NCI-H2081 treated with DMSO at 0.1 percent for 48 hours (cell line): Measurements from ENCODE around the gene ISLR2.
A peak's percentile ranks its signal among the peaks of the same experiment; 100 is the strongest.

Experiments
- DNase-seq: peaks from one replicate; lab custom pipeline; 2025; lab: John Stamatoyannopoulos, UW

Gene ISLR2

GRCh38 chr15:74129586-74130154 is 716 bp upstream of the ISLR2 start:
- DNase-seq = no peak

GRCh38 chr15:74130849-74131627 is 652 bp downstream of the ISLR2 start:
- no peak for DNase-seq

- no peak for DNase-seq
These were observed 1.4 kb downstream of the ISLR2 start for GRCh38 chr15:74131628-74132413.

- DNase-seq = no peak
These were observed 2.6 kb downstream of the ISLR2 start for GRCh38 chr15:74132681-74133651.

DNA sequence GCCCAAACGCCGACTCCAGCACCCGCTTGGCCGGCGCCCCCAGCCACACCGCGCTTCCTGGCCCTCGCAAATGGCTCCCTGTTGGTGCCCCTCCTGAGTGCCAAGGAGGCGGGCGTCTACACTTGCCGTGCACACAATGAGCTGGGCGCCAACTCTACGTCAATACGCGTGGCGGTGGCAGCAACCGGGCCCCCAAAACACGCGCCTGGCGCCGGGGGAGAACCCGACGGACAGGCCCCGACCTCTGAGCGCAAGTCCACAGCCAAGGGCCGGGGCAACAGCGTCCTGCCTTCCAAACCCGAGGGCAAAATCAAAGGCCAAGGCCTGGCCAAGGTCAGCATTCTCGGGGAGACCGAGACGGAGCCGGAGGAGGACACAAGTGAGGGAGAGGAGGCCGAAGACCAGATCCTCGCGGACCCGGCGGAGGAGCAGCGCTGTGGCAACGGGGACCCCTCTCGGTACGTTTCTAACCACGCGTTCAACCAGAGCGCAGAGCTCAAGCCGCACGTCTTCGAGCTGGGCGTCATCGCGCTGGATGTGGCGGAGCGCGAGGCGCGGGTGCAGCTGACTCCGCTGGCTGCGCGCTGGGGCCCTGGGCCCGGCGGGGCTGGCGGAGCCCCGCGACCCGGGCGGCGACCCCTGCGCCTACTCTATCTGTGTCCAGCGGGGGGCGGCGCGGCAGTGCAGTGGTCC is 3.5 kb downstream of the ISLR2 start:
- DNase-seq = no peak

- no peak for DNase-seq
These were observed 4.1 kb downstream of the ISLR2 start for GRCh38 chr15:74134387-74135027.

DNA sequence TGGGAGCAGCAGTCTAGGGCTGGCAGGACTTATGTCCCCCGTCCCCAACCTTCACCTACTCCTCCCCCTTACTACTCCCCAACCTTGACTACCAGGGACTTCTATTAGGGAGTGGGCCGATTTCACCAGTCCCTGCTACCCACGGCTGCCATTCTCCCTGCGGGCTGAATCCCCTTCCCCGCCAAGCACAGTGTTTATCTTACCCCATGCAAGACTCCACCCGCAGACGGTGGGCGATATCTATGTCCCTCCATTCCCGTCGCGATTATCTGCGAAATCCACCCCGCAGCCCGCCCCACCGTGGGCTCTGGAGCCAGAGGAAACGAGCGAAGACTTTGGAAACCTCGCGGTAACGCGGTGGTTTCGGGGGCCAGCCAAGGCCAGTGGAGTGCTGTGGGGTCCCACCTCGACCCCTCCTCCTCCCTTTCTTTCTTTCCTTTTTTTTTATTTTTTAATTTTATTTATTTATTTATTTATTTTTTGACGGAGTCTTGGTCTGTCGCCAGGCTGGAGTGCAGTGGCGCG is 4.7 kb downstream of the ISLR2 start:
- DNase-seq = no peak

- DNase-seq = no peak
These were observed 6.1 kb downstream of the ISLR2 start for GRCh38 chr15:74136540-74136813.

- DNase-seq = no peak
These were observed 6.6 kb downstream of the ISLR2 start for GRCh38 chr15:74136814-74137536.

DNA sequence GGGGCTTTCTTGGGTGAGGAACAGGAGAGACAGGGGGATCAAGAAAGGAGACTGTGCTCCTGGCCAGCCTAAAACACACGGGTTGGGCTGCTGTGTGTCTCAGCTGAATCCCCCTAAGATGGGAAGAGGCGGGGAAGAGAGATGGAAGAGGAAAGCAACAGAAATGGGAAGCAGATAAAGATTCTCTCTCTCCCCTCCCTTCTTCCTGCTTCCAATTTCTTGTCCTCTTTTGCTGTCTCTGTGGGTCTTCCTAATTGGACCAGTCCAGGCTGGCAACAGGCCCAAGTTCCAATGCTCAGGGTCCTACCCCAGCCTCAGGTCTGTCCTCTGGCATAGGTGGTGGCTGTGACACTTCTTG is 7.1 kb downstream of the ISLR2 start:
- no peak for DNase-seq

- no peak for DNase-seq
These were observed 8.3 kb downstream of the ISLR2 start for GRCh38 chr15:74138642-74139041.

GRCh38 chr15:74141591-74141990 is 11.2 kb downstream of the ISLR2 start:
- DNase-seq = no peak

DNA sequence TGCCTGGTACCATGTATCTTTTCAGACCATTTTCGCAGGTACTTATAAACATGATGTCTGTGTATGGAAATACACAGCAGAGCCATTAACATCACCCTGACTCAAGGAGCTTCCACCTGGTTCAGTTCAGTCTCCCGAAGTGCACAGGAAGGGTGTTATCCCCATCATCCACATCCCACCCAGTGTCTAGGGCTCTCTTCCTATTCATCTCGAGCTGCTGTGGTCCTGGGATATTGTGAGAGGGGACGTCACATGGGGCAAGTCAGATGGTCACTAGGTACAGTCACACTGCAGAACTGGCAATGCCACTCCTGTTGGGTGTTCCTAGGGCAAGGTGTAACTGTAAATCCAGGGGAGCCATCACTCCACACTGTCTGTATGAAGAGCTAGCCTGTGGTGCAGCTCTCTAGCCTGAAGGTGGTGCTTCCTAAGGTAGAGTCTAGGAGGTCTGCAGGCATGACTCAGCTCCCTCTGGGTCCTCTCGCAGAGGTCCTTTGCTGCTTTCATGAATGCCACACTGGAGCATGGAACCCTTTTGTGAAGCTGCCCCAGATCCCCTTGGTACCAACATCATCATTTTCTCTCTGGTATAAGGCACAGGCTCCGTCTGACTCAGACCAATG is 13.9 kb downstream of the ISLR2 start:
- DNase-seq = no peak

DNA sequence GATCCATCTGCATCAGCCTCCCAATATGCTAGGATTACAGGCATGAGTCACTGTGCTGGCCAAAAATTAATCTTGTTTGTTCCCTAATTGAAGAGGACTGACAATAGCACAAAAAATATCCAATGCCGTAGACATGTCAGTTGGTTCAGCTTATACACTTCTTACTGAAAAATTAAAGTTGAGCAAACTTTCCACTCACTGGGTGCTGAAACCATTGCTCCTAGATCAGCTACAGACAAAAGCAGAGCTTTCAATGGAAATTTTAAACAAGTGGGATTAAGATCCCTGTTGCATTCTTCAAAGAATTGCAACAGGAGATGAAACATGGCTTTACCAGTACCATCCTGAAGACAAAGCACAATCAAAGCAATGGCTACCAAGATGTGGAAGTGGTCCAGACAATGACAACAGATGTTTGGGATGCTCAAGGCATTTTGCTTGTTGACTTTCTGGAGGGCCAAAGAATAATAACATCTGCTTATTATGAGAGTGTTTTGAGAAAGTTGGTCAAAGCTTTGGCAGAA is 16.0 kb downstream of the ISLR2 start:
- DNase-seq = no peak

- no peak for DNase-seq
These were observed 16.7 kb downstream of the ISLR2 start for GRCh38 chr15:74147051-74147450.

DNA sequence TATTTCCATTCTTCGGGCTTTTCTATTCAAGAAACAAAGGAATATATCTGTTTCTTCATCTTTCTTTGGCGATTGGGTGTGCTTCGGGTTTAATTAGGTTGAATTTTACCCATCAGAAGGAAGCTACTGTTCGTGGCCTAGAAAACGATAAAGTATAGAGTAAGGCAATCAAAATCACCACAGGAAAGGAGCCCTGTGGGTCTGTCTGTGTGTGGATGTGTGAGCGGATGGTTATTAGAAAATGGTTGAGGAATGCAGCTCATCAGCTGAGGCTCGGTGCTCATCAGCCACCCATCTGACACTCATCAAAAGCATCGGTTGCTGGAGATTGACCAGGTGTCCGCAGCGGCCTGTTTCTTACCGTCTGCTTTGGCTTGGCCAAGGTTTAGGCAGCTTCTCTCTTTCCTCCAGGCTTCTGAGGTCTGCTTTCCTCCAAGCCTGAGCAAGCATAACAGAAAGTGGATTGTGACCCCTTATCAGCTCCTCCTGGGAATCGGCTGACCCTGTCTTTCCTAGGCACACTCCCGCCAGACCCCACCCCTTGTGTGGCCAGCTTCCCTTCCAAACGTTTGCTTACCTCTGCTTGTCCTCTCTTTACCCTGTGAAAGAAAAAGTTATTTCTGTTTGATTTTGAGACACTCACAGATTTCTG is 25.5 kb downstream of the ISLR2 start:
- no peak for DNase-seq

GRCh38 chr15:74156678-74157411 is 26.5 kb downstream of the ISLR2 start:
- DNase-seq = peak; percentile 54
